ENCODE data around the gene DUOXA2. TPM values are rescaled to one million over a fixed set of nuclear protein-coding genes. Genes with fewer than 3 reads are reported as not detected.

The DUOXA2 gene
- total RNA-seq, 1 experiment from 2014 or later, result not detected

DNA sequence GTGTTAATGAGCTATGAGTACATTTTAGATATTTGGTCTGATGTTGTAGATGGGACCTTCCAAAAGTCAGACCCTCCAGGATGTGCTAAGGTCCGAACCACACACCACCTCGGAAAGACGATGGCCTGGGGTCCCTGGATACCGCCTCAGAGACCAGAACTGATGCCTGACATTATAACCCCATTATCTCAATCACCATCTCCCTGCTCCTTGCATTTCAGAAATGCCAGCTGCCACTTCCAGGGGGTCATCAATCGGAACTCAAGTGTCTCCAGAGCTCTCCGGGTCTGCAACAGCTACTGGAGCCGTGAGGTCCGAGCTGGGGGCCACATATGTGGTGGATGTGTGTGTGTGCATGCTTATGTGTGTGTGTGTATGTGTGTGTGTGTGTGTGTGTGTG is 23.6 kb downstream of the DUOXA2 start:
- H3K9ac ChIP-seq (ENCODE audit: low read length), result no peak overlapping the region
- H4K20me1 ChIP-seq (ENCODE audit: low read length), result no peaks in the 10 kb centered on the region
- no peaks in the 10 kb centered on the region for H3K79me2 ChIP-seq (ENCODE audit: low read length)
- H3K27me3 ChIP-seq (ENCODE audit: low read length), result no peaks in the 10 kb centered on the region
- DNase-seq, result no peak
- ChIA-PET CTCF (no interaction called here), POLR2A (ENCODE audit: unreplicated experiment) (no interaction called here)
- H3K9me2 ChIP-seq (replicated peaks; ENCODE audit: low read length), result no peaks in the 10 kb centered on the region
- H3K4me1 ChIP-seq (ENCODE audit: insufficient read depth, low read length), result no peaks in the 10 kb centered on the region; the same call in 1 of the 2 replicates
- no peak for ATAC-seq
- no peaks in the 10 kb centered on the region for H3K9me3 ChIP-seq (ENCODE audit: low read length)
- H3K4me3 ChIP-seq (ENCODE audit: low read length), result no peak overlapping the region
- no peak overlapping the region for H3K27ac ChIP-seq (ENCODE audit: low read length)
- no peaks in the 10 kb centered on the region for H3F3A ChIP-seq (ENCODE audit: low read length, unreplicated experiment)
- intact Hi-C loops (cut with micrococcal nuclease), result no loop called here
- H3K4me2 ChIP-seq (ENCODE audit: low read length), result no peak overlapping the region
- H3K36me3 ChIP-seq (ENCODE audit: low read depth, low read length), result no peaks in the 10 kb centered on the region
- no TSS peak for BruUV-seq (replicated peaks)
- H2AFZ ChIP-seq (ENCODE audit: low read length), result no peak overlapping the region
- TF ChIP-seq EZH2phosphoT487 (IDR thresholded peaks at IDR 0.05; ENCODE audit: borderline replicate concordance, low read length) (no peak), EZH2 (IDR thresholded peaks at IDR 0.05; ENCODE audit: low read length, unreplicated experiment) (no peak)
- TF ChIP-seq, protein P1, sequence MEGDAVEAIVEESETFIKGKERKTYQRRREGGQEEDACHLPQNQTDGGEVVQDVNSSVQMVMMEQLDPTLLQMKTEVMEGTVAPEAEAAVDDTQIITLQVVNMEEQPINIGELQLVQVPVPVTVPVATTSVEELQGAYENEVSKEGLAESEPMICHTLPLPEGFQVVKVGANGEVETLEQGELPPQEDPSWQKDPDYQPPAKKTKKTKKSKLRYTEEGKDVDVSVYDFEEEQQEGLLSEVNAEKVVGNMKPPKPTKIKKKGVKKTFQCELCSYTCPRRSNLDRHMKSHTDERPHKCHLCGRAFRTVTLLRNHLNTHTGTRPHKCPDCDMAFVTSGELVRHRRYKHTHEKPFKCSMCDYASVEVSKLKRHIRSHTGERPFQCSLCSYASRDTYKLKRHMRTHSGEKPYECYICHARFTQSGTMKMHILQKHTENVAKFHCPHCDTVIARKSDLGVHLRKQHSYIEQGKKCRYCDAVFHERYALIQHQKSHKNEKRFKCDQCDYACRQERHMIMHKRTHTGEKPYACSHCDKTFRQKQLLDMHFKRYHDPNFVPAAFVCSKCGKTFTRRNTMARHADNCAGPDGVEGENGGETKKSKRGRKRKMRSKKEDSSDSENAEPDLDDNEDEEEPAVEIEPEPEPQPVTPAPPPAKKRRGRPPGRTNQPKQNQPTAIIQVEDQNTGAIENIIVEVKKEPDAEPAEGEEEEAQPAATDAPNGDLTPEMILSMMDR (conservative IDR thresholded peaks at IDR 0.05; ENCODE audit: low read depth, low read length), result no peak

- H3K9me2 ChIP-seq (replicated peaks; ENCODE audit: low read length), result no peaks in the 10 kb centered on the region
- H3K9me3 ChIP-seq (ENCODE audit: low read length), result no peaks in the 10 kb centered on the region
- H3K27me3 ChIP-seq (ENCODE audit: low read length), result no peaks in the 10 kb centered on the region
- no peaks in the 10 kb centered on the region for H3F3A ChIP-seq (ENCODE audit: low read length, unreplicated experiment)
- no peak overlapping the region for H3K9ac ChIP-seq (ENCODE audit: low read length)
- H3K27ac ChIP-seq (ENCODE audit: low read length), result no peak overlapping the region
- ATAC-seq (no peak), DNase-seq (no peak)
- H3K36me3 ChIP-seq (ENCODE audit: low read depth, low read length), result no peaks in the 10 kb centered on the region
- H2AFZ ChIP-seq (ENCODE audit: low read length), result no peak overlapping the region
- no TSS peak for BruUV-seq (replicated peaks)
- CTCF ChIA-PET, result interaction anchor here (1.4 kb wide), 1 partner anchor 12 kb away, joined by 3 read pairs; no protein-coding TSS in a partner anchor
- no peak overlapping the region for H3K4me2 ChIP-seq (ENCODE audit: low read length)
- no peaks in the 10 kb centered on the region for H3K79me2 ChIP-seq (ENCODE audit: low read length)
- TF ChIP-seq EZH2 (IDR thresholded peaks at IDR 0.05; ENCODE audit: low read length, unreplicated experiment) (no peak), EZH2phosphoT487 (IDR thresholded peaks at IDR 0.05; ENCODE audit: borderline replicate concordance, low read length) (no peak)
- TF ChIP-seq, protein P1 (conservative IDR thresholded peaks at IDR 0.05; ENCODE audit: low read depth, low read length), result no peak
- POLR2A ChIA-PET (ENCODE audit: unreplicated experiment), result no interaction called here
- no peaks in the 10 kb centered on the region for H4K20me1 ChIP-seq (ENCODE audit: low read length)
- intact Hi-C loops (cut with micrococcal nuclease), result no loop called here
- H3K4me1 ChIP-seq (ENCODE audit: insufficient read depth, low read length), result no peaks in the 10 kb centered on the region
- H3K4me3 ChIP-seq (ENCODE audit: low read length), result no peak overlapping the region
Measured at GRCh38 chr15:45138814-45139765, 25.0 kb downstream of the DUOXA2 start.

DNA sequence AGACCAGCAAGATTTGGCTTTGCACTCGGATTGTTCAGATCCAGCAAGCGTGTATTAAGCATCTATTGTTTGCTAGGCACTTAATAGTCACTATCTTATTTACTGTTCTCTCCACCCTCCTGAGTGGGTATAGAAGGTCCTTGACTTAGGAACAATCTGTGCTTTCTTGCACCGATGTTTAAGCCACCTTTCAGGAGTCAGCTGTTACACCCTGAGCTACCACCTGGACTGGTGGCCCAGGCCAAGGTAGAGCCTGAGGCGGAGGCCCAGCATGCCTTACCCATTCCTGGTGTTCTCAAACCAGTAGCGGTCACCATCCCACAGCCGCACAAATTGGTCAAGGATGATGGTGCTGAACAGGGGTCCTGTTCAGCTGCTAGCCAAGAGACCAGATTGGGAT is 25.6 kb downstream of the DUOXA2 start:
- TF ChIP-seq, protein P1 (conservative IDR thresholded peaks at IDR 0.05; ENCODE audit: low read depth, low read length), result no peak
- TF ChIP-seq EZH2 (IDR thresholded peaks at IDR 0.05; ENCODE audit: low read length, unreplicated experiment), result no peak
- TF ChIP-seq EZH2phosphoT487 (IDR thresholded peaks at IDR 0.05; ENCODE audit: borderline replicate concordance, low read length), result no peak
- Histone ChIP-seq H2AFZ (ENCODE audit: low read length) (no peak overlapping the region), H3K79me2 (ENCODE audit: low read length) (no peaks in the 10 kb centered on the region), H3K4me3 (ENCODE audit: low read length) (no peak overlapping the region), H3K36me3 (ENCODE audit: low read depth, low read length) (no peaks in the 10 kb centered on the region), H3F3A (ENCODE audit: low read length, unreplicated experiment) (no peaks in the 10 kb centered on the region), H3K9ac (ENCODE audit: low read length) (no peak overlapping the region), H3K9me2 (replicated peaks; ENCODE audit: low read length) (no peaks in the 10 kb centered on the region), H4K20me1 (ENCODE audit: low read length) (no peaks in the 10 kb centered on the region), H3K9me3 (ENCODE audit: low read length) (no peaks in the 10 kb centered on the region), H3K4me2 (ENCODE audit: low read length) (no peak overlapping the region), H3K27ac (ENCODE audit: low read length) (no peak overlapping the region), H3K4me1 (ENCODE audit: insufficient read depth, low read length) (no peaks in the 10 kb centered on the region), H3K27me3 (ENCODE audit: low read length) (no peaks in the 10 kb centered on the region)
- no peak for DNase-seq
- intact Hi-C loops (cut with micrococcal nuclease), result no loop called here
- ATAC-seq, result no peak
- BruUV-seq (replicated peaks), result no TSS peak
- POLR2A ChIA-PET (ENCODE audit: unreplicated experiment), result no interaction called here
- CTCF ChIA-PET, result interaction anchor here (1.4 kb wide), 1 partner anchor 13 kb away, joined by 3 read pairs; no protein-coding TSS in a partner anchor

Measured in PC-3 (cell line).